HEK293 (cell line): ENCODE data around the gene CSNK2A1.

Source experiments
- CTCF ChIA-PET: fragments of 350-600 bp; formaldehyde crosslinking; extraction: SDS; loops from one replicate; lab custom pipeline; 2021; ENCODE audit warnings: antibody characterized with exemption; lab: Yijun Ruan, JAX
- POLR2A ChIA-PET: fragments of 300-600 bp; formaldehyde crosslinking; extraction: SDS; loops from one replicate; lab custom pipeline; 2020; ENCODE audit warnings: antibody characterized with exemption, inconsistent platforms; lab: Yijun Ruan, JAX
- H3K27ac ChIP-seq: fragments of 200-500 bp; sonication (Bioruptor generic); 2 replicates; pipeline ENCODE4 v1.5.1; 2014; ENCODE audit warnings: low read depth, low read length, control low read depth, inconsistent platforms; ENCODE audit errors: extremely low read depth
- H3K36me3 ChIP-seq, 2 experiments: fragments of 200-500 bp in 1 of 2; sonication (Bioruptor generic) in 1 of 2; 1 replicate in 1 of 2; 2 replicates in 1 of 2; pipeline ENCODE4 v1.5.1; 2014 to 2017; ENCODE audit warnings: inconsistent platforms in 2 of 2, low read length in 2 of 2; ENCODE audit not compliant: control insufficient read depth in 2 of 2, insufficient read depth in 1 of 2
- H3K4me1 ChIP-seq: fragments of 200-500 bp; sonication (Bioruptor generic); 2 replicates; pipeline ENCODE4 v1.5.1; 2014; ENCODE audit warnings: mild to moderate bottlenecking, low read length, inconsistent platforms; ENCODE audit not compliant: control insufficient read depth, insufficient read depth
- H3K4me3 ChIP-seq: 2 replicates; pipeline ENCODE4 v1.5.1; 2011; ENCODE audit warnings: low read depth, mild to moderate bottlenecking, control low read depth, low read length, moderate library complexity
- H3K9me3 ChIP-seq: fragments of 200-500 bp; sonication (Bioruptor generic); 2 replicates; pipeline ENCODE4 v1.5.1; 2014; ENCODE audit warnings: low read depth, low read length, inconsistent platforms; ENCODE audit not compliant: control insufficient read depth, insufficient read depth
- GLIS1 ChIP-seq: fragments of 450-650 bp; formaldehyde crosslinking; IDR thresholded peaks from 2 replicates; pipeline ENCODE4 v1.5.1; 2016; ENCODE audit warnings: missing biosample characterization, missing genetic modification characterization
- GLIS2 ChIP-seq: fragments of 450-650 bp; formaldehyde crosslinking; IDR thresholded peaks from 2 replicates; pipeline ENCODE4 v1.5.1; 2016; ENCODE audit warnings: missing biosample characterization, missing genetic modification characterization
- KLF1 ChIP-seq: fragments of 450-650 bp; formaldehyde crosslinking; IDR thresholded peaks from 2 replicates; pipeline ENCODE4 v1.5.1; 2016; ENCODE audit warnings: missing biosample characterization, missing genetic modification characterization
- ZBTB17 ChIP-seq: fragments of 450-650 bp; formaldehyde crosslinking; IDR thresholded peaks from 2 replicates; pipeline ENCODE4 v1.5.1; 2016; ENCODE audit warnings: missing biosample characterization, missing genetic modification characterization
- ZIC2 ChIP-seq: fragments of 450-650 bp; formaldehyde crosslinking; IDR thresholded peaks from 2 replicates; pipeline ENCODE4 v1.5.1; 2016; ENCODE audit warnings: missing biosample characterization, missing genetic modification characterization
- ZNF214 ChIP-seq: fragments of 450-650 bp; formaldehyde crosslinking; IDR thresholded peaks from 2 replicates; pipeline ENCODE4 v1.5.1; 2017; ENCODE audit warnings: missing biosample characterization, mild to moderate bottlenecking, missing genetic modification characterization, borderline replicate concordance
- ZNF23 ChIP-seq: fragments of 450-650 bp; formaldehyde crosslinking; IDR thresholded peaks from 2 replicates; pipeline ENCODE4 v1.5.1; 2016; ENCODE audit warnings: missing biosample characterization, missing genetic modification characterization, borderline replicate concordance
- ZNF585B ChIP-seq: fragments of 450-650 bp; formaldehyde crosslinking; IDR thresholded peaks from 2 replicates; pipeline ENCODE4 v1.5.1; 2016; ENCODE audit warnings: missing biosample characterization, missing genetic modification characterization
- ZNF623 ChIP-seq: fragments of 450-650 bp; formaldehyde crosslinking; IDR thresholded peaks from 2 replicates; pipeline ENCODE4 v1.5.1; 2016; ENCODE audit warnings: missing biosample characterization, missing genetic modification characterization
- ZNF768 ChIP-seq: fragments of 450-650 bp; formaldehyde crosslinking; IDR thresholded peaks from 2 replicates; pipeline ENCODE4 v1.5.1; 2018; ENCODE audit warnings: missing biosample characterization, mild to moderate bottlenecking, missing genetic modification characterization
- ZSCAN23 ChIP-seq: fragments of 450-650 bp; formaldehyde crosslinking; IDR thresholded peaks from 2 replicates; pipeline ENCODE4 v1.5.1; 2016; ENCODE audit warnings: missing biosample characterization, missing genetic modification characterization
- TF ChIP-seq, protein P1 (sequence below): fragments of 450-650 bp; formaldehyde crosslinking; IDR thresholded peaks from 2 replicates; pipeline ENCODE4 v1.5.1; 2016; ENCODE audit warnings: missing biosample characterization, missing genetic modification characterization
- TF ChIP-seq, protein P2 (sequence below): fragments of 450-650 bp; formaldehyde crosslinking; IDR thresholded peaks from 2 replicates; pipeline ENCODE4 v1.5.1; 2016; ENCODE audit warnings: missing biosample characterization, missing genetic modification characterization, borderline replicate concordance
- TF ChIP-seq, protein P3 (sequence below): fragments of 450-650 bp; formaldehyde crosslinking; IDR thresholded peaks from 2 replicates; pipeline ENCODE4 v1.5.1; 2017; ENCODE audit warnings: missing biosample characterization, missing genetic modification characterization
- TF ChIP-seq, protein P4 (sequence below): fragments of 450-650 bp; formaldehyde crosslinking; IDR thresholded peaks from 2 replicates; pipeline ENCODE4 v1.5.1; 2016; ENCODE audit warnings: missing biosample characterization, missing genetic modification characterization
- TF ChIP-seq, protein P5 (sequence below): fragments of 450-650 bp; formaldehyde crosslinking; IDR thresholded peaks from 2 replicates; pipeline ENCODE4 v1.5.1; 2016; ENCODE audit warnings: missing biosample characterization, missing genetic modification characterization

CSNK2A1 gene

DNA sequence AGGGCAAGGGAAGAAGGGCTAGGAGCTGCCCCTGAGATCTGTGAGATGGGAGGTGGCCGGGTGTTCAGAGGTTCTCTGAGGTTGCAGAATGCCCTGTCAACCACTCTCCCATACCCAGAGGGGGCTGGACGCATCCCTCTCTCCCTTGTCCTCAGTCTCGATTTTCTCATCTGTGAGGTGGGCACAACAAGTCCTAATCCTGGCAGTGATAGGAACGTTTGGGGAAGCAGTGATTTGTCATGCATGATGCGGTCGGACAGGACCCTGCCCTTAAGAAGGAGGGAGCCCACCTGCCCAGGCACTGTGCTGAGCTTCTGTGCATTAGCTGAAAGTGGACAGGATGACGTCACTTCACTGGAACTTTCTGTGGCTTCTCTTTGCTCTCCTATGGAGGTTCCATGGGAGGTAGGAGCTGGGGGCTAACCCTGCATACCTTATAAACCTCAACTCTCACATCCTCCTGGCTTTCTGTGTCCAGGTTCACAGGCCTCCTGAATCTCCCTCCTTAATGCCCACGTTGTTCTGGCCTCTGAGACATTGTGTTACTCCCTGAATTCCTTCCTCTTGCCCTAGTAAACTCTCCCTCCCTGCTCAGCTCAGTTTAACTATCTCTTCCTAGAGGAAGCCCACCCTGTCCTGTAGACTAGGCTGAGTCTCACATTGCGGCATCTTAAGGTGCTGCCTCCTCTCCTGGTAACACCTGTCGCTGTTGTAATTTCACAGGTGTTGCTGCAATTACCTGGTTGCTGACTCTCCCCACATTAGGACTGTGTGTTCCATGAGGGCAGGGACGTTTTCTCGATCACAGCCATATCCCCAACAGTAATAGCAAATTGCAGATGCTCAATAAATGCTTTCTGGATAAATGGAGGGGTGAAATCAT is 30.1 kb upstream of the CSNK2A1 start (continued):
- TF ChIP-seq, protein P1, sequence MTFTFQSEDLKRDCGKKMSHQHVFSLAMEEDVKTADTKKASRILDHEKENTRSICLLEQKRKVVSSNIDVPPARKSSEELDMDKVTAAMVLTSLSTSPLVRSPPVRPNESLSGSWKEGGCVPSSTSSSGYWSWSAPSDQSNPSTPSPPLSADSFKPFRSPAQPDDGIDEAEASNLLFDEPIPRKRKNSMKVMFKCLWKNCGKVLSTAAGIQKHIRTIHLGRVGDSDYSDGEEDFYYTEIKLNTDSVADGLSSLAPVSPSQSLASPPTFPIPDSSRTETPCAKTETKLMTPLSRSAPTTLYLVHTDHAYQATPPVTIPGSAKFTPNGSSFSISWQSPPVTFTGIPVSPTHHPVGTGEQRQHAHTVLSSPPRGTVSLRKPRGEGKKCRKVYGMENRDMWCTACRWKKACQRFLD (tag by site-specific recombination): no peak

DNA sequence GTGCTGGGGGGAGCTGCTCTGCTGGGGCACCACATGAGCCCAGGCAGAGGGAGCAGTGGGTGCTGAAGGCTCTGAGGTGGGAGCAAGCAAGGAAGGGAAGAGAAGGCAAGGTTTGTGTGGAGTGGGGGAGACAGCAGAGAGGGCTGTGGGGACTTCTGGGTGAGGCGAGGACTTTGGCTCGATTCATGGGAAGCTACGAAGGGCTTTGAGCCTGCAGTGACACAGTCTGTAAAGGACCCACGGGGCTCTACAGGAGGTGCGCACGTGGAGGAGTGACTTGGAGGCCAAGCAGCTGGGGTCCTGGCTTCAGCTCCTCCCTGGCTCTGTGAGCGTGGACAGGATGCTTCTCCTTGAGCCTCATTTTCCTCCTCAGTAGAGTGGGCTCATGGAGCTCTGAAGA is 29.1 kb upstream of the CSNK2A1 start:
- Histone ChIP-seq H3K4me1 (no peaks in the 10 kb centered on the region), H3K9me3 (no peaks in the 10 kb centered on the region), H3K27ac (no peak overlapping the region), H3K4me3 (no peak overlapping the region), H3K36me3 (no peaks in the 10 kb centered on the region)
- CTCF ChIA-PET: interaction anchor here (0.6 to 4.4 kb wide), 8 partner anchors 10 to 156 kb away, joined by 3 to 20 read pairs (median 4); no protein-coding TSS in a partner anchor
- TF ChIP-seq ZIC2 (tag by site-specific recombination): peak; percentile 33
- TF ChIP-seq GLIS1 (tag by site-specific recombination): peak; percentile 59
- TF ChIP-seq, protein P2, sequence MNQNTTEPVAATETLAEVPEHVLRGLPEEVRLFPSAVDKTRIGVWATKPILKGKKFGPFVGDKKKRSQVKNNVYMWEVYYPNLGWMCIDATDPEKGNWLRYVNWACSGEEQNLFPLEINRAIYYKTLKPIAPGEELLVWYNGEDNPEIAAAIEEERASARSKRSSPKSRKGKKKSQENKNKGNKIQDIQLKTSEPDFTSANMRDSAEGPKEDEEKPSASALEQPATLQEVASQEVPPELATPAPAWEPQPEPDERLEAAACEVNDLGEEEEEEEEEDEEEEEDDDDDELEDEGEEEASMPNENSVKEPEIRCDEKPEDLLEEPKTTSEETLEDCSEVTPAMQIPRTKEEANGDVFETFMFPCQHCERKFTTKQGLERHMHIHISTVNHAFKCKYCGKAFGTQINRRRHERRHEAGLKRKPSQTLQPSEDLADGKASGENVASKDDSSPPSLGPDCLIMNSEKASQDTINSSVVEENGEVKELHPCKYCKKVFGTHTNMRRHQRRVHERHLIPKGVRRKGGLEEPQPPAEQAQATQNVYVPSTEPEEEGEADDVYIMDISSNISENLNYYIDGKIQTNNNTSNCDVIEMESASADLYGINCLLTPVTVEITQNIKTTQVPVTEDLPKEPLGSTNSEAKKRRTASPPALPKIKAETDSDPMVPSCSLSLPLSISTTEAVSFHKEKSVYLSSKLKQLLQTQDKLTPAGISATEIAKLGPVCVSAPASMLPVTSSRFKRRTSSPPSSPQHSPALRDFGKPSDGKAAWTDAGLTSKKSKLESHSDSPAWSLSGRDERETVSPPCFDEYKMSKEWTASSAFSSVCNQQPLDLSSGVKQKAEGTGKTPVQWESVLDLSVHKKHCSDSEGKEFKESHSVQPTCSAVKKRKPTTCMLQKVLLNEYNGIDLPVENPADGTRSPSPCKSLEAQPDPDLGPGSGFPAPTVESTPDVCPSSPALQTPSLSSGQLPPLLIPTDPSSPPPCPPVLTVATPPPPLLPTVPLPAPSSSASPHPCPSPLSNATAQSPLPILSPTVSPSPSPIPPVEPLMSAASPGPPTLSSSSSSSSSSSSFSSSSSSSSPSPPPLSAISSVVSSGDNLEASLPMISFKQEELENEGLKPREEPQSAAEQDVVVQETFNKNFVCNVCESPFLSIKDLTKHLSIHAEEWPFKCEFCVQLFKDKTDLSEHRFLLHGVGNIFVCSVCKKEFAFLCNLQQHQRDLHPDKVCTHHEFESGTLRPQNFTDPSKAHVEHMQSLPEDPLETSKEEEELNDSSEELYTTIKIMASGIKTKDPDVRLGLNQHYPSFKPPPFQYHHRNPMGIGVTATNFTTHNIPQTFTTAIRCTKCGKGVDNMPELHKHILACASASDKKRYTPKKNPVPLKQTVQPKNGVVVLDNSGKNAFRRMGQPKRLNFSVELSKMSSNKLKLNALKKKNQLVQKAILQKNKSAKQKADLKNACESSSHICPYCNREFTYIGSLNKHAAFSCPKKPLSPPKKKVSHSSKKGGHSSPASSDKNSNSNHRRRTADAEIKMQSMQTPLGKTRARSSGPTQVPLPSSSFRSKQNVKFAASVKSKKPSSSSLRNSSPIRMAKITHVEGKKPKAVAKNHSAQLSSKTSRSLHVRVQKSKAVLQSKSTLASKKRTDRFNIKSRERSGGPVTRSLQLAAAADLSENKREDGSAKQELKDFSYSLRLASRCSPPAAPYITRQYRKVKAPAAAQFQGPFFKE (tag by site-specific recombination): no peak
- POLR2A ChIA-PET: no interaction called here

DNA sequence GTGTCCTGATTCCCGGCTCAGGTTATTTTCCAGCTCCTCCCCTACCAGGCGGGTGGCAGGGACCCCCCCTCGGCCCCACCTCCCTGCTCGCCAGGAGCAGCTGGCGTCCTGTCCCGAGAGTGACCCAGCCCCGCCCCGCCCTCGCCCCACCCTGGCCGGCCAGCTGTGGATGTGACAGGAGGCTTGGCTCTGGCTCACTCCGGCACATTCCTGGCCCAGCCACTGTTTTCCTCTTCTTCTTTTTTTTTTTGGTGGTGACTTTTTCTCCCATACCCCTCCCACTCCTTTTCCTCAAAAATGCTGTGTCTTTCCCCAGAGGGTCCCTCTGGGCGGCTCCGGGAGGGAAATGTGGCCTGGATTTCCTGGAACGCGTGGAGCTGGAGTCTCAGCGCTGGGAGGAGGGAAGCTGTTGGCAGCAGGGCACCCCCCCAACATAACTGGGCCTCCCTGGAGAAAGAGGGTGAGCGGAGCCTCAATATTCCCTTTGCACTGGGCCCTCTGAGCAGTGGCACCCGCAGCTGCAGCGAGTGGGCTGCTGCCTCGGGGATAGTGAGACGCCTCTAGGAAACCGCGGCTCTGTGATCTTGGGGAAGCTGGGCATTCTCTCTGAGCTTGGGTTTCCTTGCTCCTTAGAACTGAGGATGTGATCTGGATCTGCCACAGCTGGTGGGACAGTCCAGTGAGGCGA is 28.3 kb upstream of the CSNK2A1 start:
- Histone ChIP-seq H3K27ac (no peak overlapping the region), H3K9me3 (no peaks in the 10 kb centered on the region), H3K4me3 (no peak overlapping the region), H3K36me3 (no peaks in the 10 kb centered on the region), H3K4me1 (no peaks in the 10 kb centered on the region)
- ChIA-PET CTCF (interaction anchor here (0.5 to 4.4 kb wide), 6 partner anchors 10 to 96 kb away, joined by 3 to 20 read pairs (median 6); no protein-coding TSS in a partner anchor), POLR2A (no interaction called here)
- no peak for TF ChIP-seq ZNF768 (tag by site-specific recombination)
- TF ChIP-seq, protein P3, sequence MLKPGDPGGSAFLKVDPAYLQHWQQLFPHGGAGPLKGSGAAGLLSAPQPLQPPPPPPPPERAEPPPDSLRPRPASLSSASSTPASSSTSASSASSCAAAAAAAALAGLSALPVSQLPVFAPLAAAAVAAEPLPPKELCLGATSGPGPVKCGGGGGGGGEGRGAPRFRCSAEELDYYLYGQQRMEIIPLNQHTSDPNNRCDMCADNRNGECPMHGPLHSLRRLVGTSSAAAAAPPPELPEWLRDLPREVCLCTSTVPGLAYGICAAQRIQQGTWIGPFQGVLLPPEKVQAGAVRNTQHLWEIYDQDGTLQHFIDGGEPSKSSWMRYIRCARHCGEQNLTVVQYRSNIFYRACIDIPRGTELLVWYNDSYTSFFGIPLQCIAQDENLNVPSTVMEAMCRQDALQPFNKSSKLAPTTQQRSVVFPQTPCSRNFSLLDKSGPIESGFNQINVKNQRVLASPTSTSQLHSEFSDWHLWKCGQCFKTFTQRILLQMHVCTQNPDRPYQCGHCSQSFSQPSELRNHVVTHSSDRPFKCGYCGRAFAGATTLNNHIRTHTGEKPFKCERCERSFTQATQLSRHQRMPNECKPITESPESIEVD (tag by site-specific recombination): no peak
- TF ChIP-seq ZSCAN23 (tag by site-specific recombination): no peak
- no peak for TF ChIP-seq ZNF214 (tag by site-specific recombination)
- TF ChIP-seq GLIS2 (tag by site-specific recombination): no peak
- TF ChIP-seq, protein P4, sequence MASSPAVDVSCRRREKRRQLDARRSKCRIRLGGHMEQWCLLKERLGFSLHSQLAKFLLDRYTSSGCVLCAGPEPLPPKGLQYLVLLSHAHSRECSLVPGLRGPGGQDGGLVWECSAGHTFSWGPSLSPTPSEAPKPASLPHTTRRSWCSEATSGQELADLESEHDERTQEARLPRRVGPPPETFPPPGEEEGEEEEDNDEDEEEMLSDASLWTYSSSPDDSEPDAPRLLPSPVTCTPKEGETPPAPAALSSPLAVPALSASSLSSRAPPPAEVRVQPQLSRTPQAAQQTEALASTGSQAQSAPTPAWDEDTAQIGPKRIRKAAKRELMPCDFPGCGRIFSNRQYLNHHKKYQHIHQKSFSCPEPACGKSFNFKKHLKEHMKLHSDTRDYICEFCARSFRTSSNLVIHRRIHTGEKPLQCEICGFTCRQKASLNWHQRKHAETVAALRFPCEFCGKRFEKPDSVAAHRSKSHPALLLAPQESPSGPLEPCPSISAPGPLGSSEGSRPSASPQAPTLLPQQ (tag by site-specific recombination): no peak
- no peak for TF ChIP-seq ZNF585B (tag by site-specific recombination)
- peak; percentile 92 for TF ChIP-seq KLF1
- TF ChIP-seq ZNF23: no peak
- TF ChIP-seq, protein P5, sequence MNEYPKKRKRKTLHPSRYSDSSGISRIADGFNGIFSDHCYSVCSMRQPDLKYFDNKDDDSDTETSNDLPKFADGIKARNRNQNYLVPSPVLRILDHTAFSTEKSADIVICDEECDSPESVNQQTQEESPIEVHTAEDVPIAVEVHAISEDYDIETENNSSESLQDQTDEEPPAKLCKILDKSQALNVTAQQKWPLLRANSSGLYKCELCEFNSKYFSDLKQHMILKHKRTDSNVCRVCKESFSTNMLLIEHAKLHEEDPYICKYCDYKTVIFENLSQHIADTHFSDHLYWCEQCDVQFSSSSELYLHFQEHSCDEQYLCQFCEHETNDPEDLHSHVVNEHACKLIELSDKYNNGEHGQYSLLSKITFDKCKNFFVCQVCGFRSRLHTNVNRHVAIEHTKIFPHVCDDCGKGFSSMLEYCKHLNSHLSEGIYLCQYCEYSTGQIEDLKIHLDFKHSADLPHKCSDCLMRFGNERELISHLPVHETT (tag by site-specific recombination): no peak
- no peak for TF ChIP-seq ZNF623
- TF ChIP-seq ZBTB17 (tag by site-specific recombination): 0 out of 2 replicates have a peak, but pooled peaks have one; percentile 25
